CD4-positive, alpha-beta T cell treated with Interleukin-4 for 1 hour (primary cell): ENCODE measurements around the gene SLC6A18.
"Not testable (repeated sequence)": the region's sequence is repeated elsewhere in the genome, so short reads cannot be mapped to it uniquely, and the experiment has no call there.

ENCODE experiments used
- DNase-seq, 2 donors: peaks; one replicate each; pipeline ENCODE4 v3.0.0-alpha.2; 2020 to 2022

The SLC6A18 gene

GRCh38 chr5:1259806-1260480 is 34.8 kb downstream of the SLC6A18 start:
- no peak for DNase-seq

GRCh38 chr5:1261643-1262042 is 36.5 kb downstream of the SLC6A18 start:
- DNase-seq: no peak

- no peak for DNase-seq
Measured at GRCh38 chr5:1262381-1262780, 37.2 kb downstream of the SLC6A18 start.

GRCh38 chr5:1264211-1264610 is 39.0 kb downstream of the SLC6A18 start:
- DNase-seq: no peak

- DNase-seq: no peak
Measured at GRCh38 chr5:1265026-1265425, 39.8 kb downstream of the SLC6A18 start.

- no peak for DNase-seq
Measured at GRCh38 chr5:1265461-1266455, 40.6 kb downstream of the SLC6A18 start.

- no peak for DNase-seq
Measured at GRCh38 chr5:1266791-1267190, 41.6 kb downstream of the SLC6A18 start.

- DNase-seq: not testable (repeated sequence)
Measured at GRCh38 chr5:1267464-1267863, 42.3 kb downstream of the SLC6A18 start.

- DNase-seq: no peak
Measured at GRCh38 chr5:1268056-1268455, 42.9 kb downstream of the SLC6A18 start.

- peak in 1 of 2 donors; percentile 28 for DNase-seq
Measured at GRCh38 chr5:1268666-1269065, 43.5 kb downstream of the SLC6A18 start.

- no peak for DNase-seq
Measured at GRCh38 chr5:1270426-1270825, 45.2 kb downstream of the SLC6A18 start.

GRCh38 chr5:1270933-1271914 is 46.0 kb downstream of the SLC6A18 start:
- no peak for DNase-seq

GRCh38 chr5:1272201-1272600 is 47.0 kb downstream of the SLC6A18 start:
- DNase-seq: no peak

GRCh38 chr5:1273745-1274144 is 48.6 kb downstream of the SLC6A18 start:
- DNase-seq: no peak

- no peak for DNase-seq
Measured at GRCh38 chr5:1274471-1274870, 49.3 kb downstream of the SLC6A18 start.

- not testable (repeated sequence) for DNase-seq
Measured at GRCh38 chr5:1275397-1276391, 50.5 kb downstream of the SLC6A18 start.

GRCh38 chr5:1276930-1277329 is 51.7 kb downstream of the SLC6A18 start:
- no peak for DNase-seq

- no peak for DNase-seq
Measured at GRCh38 chr5:1277331-1277730, 52.1 kb downstream of the SLC6A18 start.

GRCh38 chr5:1277781-1278180 is 52.6 kb downstream of the SLC6A18 start:
- DNase-seq: no peak

- DNase-seq: no peak
Measured at GRCh38 chr5:1278216-1278615, 53.0 kb downstream of the SLC6A18 start.

- DNase-seq: no peak
Measured at GRCh38 chr5:1278656-1279442, 53.7 kb downstream of the SLC6A18 start.
